GM06990 (cell line): ENCODE results near the gene GABBR2.

Experiments
- DNase-seq: peaks from one replicate; pipeline ENCODE4 v3.0.0-alpha.2; 2011; ENCODE audit not compliant: insufficient read length; ENCODE audit errors: extremely low read depth
- H3K27me3 ChIP-seq: replicated peaks from 2 replicates; pipeline ENCODE4 v1.6.0; 2011; ENCODE audit warnings: low read length; ENCODE audit not compliant: control insufficient read depth, insufficient read depth
- H3K36me3 ChIP-seq: 2 replicates; pipeline ENCODE4 v1.5.1; 2011; ENCODE audit warnings: low read length; ENCODE audit not compliant: control insufficient read depth, insufficient read depth
- H3K4me3 ChIP-seq: replicated peaks from 2 replicates; pipeline ENCODE4 v1.5.1; 2011; ENCODE audit warnings: low read depth, mild to moderate bottlenecking, control low read depth, low read length
- TF ChIP-seq, protein P1 (sequence below): IDR thresholded peaks from 2 replicates; pipeline ENCODE4 v1.5.1; 2011; ENCODE audit warnings: low read length, control low read depth, mild to moderate bottlenecking, inconsistent platforms; ENCODE audit not compliant: insufficient read depth, poor library complexity, severe bottlenecking

Gene GABBR2

DNA sequence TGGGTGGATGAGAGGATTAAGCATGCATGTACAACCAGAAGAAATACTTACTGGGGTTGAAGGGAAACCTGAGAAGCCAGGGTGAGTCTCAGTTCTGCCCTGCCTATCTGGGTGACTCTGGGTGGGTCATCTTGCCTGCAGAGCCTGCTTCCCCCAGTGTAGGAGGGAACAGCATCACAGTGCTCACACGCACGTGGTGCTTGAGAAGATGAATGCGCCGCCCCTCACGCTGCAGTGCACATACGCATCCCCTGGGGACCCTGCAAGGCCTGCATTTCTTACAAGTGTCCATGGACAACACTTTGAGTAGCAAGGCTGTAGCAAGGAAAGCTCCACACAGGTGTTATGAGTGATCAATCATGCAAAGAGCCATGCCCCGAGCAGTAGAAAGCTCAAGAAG lies 18.7 kb upstream of the GABBR2 start:
- Histone ChIP-seq H3K27me3 (peaks cover 3% of the 10 kb centered on the region; the same call in 1 of the 2 replicates), H3K4me3 (no peak overlapping the region), H3K36me3 (no peaks in the 10 kb centered on the region)
- DNase-seq, result no peak
- TF ChIP-seq, protein P1, sequence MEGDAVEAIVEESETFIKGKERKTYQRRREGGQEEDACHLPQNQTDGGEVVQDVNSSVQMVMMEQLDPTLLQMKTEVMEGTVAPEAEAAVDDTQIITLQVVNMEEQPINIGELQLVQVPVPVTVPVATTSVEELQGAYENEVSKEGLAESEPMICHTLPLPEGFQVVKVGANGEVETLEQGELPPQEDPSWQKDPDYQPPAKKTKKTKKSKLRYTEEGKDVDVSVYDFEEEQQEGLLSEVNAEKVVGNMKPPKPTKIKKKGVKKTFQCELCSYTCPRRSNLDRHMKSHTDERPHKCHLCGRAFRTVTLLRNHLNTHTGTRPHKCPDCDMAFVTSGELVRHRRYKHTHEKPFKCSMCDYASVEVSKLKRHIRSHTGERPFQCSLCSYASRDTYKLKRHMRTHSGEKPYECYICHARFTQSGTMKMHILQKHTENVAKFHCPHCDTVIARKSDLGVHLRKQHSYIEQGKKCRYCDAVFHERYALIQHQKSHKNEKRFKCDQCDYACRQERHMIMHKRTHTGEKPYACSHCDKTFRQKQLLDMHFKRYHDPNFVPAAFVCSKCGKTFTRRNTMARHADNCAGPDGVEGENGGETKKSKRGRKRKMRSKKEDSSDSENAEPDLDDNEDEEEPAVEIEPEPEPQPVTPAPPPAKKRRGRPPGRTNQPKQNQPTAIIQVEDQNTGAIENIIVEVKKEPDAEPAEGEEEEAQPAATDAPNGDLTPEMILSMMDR, result no peak

GRCh38 chr9:98726735-98727134 lies 18.0 kb upstream of the GABBR2 start:
- peaks cover 3% of the 10 kb centered on the region for H3K27me3 ChIP-seq
- DNase-seq, result no peak
- TF ChIP-seq, protein P1, result no peak
- H3K36me3 ChIP-seq, result no peaks in the 10 kb centered on the region
- no peak overlapping the region for H3K4me3 ChIP-seq

DNA sequence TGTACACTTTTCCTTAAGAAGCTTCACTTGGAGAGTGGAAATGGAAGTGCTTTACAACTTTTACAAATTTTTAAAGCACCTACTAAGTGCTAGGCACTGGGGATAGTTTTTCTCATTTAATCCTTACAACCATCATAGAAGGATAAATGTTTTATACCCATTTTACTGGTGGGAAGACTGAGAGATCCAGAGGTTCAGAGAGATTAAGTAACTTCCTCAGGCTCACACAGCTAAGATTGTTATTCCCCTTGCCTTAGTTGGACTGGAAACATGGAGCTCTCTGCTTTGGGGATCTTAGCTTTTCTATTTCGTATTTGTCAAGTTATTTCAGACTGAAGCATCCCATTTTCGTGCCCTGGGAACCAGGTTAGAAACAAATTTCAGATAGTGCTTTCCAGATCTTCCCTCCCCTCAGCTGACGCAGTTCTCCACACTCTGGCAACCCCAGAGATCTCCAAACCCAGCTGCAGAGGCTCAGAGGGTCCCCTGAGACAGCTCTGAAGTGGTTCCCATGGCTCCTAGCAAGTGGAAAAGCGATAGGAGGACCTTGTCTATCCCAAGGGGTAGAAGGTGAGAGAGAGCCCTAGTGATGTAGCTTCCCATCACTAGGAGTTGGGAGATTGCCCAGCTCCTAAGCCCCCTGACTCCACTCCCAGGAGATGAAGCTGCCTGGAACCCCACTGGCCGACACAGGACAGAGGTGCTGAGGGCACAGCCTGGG lies 16.2 kb upstream of the GABBR2 start:
- TF ChIP-seq, protein P1, result no peak
- Histone ChIP-seq H3K27me3 (peaks cover 5% of the 10 kb centered on the region), H3K4me3 (no peak overlapping the region), H3K36me3 (no peaks in the 10 kb centered on the region)
- DNase-seq, result no peak

DNA sequence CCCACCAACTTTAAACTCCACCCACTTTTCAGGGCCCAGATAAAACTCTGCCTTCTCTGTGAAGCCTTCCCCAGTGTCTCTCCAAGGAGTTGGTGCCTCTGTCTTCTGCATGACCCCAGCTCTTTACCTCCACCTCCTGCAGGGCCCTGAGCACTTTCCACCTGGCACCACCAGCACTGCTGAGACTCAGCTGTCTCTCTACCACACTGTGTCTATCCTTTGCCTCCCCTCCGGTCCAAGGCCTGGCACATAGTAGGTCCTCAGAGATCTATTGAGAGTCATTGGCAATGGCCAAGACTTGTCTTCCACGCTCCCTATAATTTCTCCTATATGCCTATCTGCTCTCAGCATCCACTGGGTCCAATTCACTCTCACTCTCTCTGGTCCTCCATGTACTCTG lies 12.9 kb upstream of the GABBR2 start:
- H3K27me3 ChIP-seq, result peaks cover 5% of the 10 kb centered on the region
- TF ChIP-seq, protein P1, result no peak
- no peak for DNase-seq
- no peak overlapping the region for H3K4me3 ChIP-seq
- H3K36me3 ChIP-seq, result no peaks in the 10 kb centered on the region

DNA sequence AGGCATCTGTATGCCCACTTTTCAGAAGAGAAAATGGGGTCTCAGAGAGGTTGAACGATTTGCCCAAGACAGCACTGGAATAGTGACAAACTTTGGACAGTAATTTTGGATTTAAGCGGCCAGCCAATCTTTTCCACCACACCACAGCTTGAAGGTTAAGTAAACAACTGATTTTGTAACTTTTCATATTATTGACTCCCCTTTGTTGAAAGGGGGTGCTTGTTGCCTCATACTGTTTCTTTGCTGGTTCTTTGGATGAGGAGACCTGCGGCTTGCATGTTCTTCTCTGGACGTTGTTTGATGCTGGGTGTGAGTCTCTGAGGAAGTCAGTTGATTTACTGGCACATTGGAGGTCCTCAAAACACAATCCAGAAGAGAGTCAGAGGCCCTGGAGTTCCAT lies 11.7 kb upstream of the GABBR2 start:
- H3K36me3 ChIP-seq, result no peaks in the 10 kb centered on the region
- H3K4me3 ChIP-seq, result no peak overlapping the region
- TF ChIP-seq, protein P1, result no peak
- peaks cover 2% of the 10 kb centered on the region for H3K27me3 ChIP-seq
- no peak for DNase-seq

- no peak for DNase-seq
- Histone ChIP-seq H3K36me3 (no peaks in the 10 kb centered on the region), H3K4me3 (no peak overlapping the region), H3K27me3 (peaks cover 2% of the 10 kb centered on the region)
- TF ChIP-seq, protein P1, result no peak
These were observed 10.3 kb upstream of the GABBR2 start for GRCh38 chr9:98719055-98719454.
